CD4-positive, alpha-beta memory T cell (primary cell): ENCODE data around the gene CNPPD1. TPM values are rescaled to one million over a fixed set of nuclear protein-coding genes. Genes with fewer than 3 reads are reported as not detected.

Experiments
- CTCF ChIA-PET: fragments of 350-600 bp; sonication (Branson Sonifier 250); formaldehyde crosslinking; loops from one replicate; lab custom pipeline; 2021; ENCODE audit warnings: inconsistent platforms; ENCODE audit not compliant: partially characterized antibody; lab: Charles Lee
- POLR2A ChIA-PET: fragments of 350-600 bp; sonication (Branson Sonifier 250); formaldehyde crosslinking; loops from one replicate; lab custom pipeline; 2021; ENCODE audit not compliant: partially characterized antibody; lab: Charles Lee
- DNase-seq, 5 donors: peaks; one replicate each; pipeline versions ENCODE4 v3.0.0 to v3.0.0-alpha.2; 2020 to 2022; ENCODE audit warnings: mixed read lengths in 1 of 5
- H3K27ac ChIP-seq: one replicate; pipeline ENCODE4 v1.7.0; 2013; ENCODE audit warnings: low read depth, low read length
- H3K27me3 ChIP-seq: 2 replicates; pipeline ENCODE4 v1.7.0; 2013; ENCODE audit warnings: mild to moderate bottlenecking, low read length, moderate library complexity; ENCODE audit not compliant: insufficient read depth
- H3K36me3 ChIP-seq: 2 replicates; pipeline ENCODE4 v1.7.0; 2013; ENCODE audit warnings: mild to moderate bottlenecking, low read length, moderate library complexity; ENCODE audit not compliant: insufficient read depth
- H3K4me1 ChIP-seq: 2 replicates; pipeline ENCODE4 v1.7.0; 2013; ENCODE audit warnings: mild to moderate bottlenecking, low read length, moderate library complexity; ENCODE audit not compliant: insufficient read depth
- H3K4me3 ChIP-seq, 2 donors: one replicate each; pipeline ENCODE4 v1.7.0; 2013; ENCODE audit warnings: low read length in 2 of 2, mild to moderate bottlenecking in 1 of 2
- H3K9me3 ChIP-seq, 2 donors: one replicate each; pipeline ENCODE4 v1.7.0; 2013; ENCODE audit warnings: low read length in 2 of 2, control low read depth in 1 of 2; ENCODE audit not compliant: control insufficient read depth in 1 of 2
- H3K27ac Mint-ChIP-seq, 7 donors: one replicate each; pipeline ENCODE4 v1.8.0; 2020 to 2021; ENCODE audit warnings: mixed read lengths in 7 of 7, mild to moderate bottlenecking in 6 of 7, inconsistent platforms in 3 of 7, moderate library complexity in 3 of 7
- H3K27me3 Mint-ChIP-seq, 2 donors: one replicate each; pipeline ENCODE4 v1.8.0; 2020 to 2021; ENCODE audit warnings: mixed read lengths in 2 of 2
- H3K36me3 Mint-ChIP-seq, 2 donors: one replicate each; pipeline ENCODE4 v1.8.0; 2020 to 2021; ENCODE audit warnings: mixed read lengths in 2 of 2, inconsistent platforms in 1 of 2, mild to moderate bottlenecking in 1 of 2
- H3K4me1 Mint-ChIP-seq, 4 donors: one replicate each; pipeline ENCODE4 v1.8.0; 2020 to 2021; ENCODE audit warnings: mixed read lengths in 4 of 4, mild to moderate bottlenecking in 1 of 4
- H3K4me3 Mint-ChIP-seq, 8 donors: one replicate each; pipeline ENCODE4 v1.8.0; 2020 to 2021; ENCODE audit warnings: mixed read lengths in 8 of 8, mild to moderate bottlenecking in 7 of 8, moderate library complexity in 6 of 8, inconsistent platforms in 3 of 8
- H3K9me3 Mint-ChIP-seq, 8 donors: one replicate each; pipeline ENCODE4 v1.8.0; 2020 to 2021; ENCODE audit warnings: mixed read lengths in 8 of 8, mild to moderate bottlenecking in 5 of 8, inconsistent platforms in 3 of 8, moderate library complexity in 1 of 8
- intact Hi-C: fragments of 100-400 bp; cut with micrococcal nuclease; formaldehyde crosslinking; loops from one replicate; pipeline ENCODE4 v1.15.1; 2023
- polyA plus RNA-seq, 2 donors: library from polyadenylated mRNA; unstranded; fragments of 300-500 nt; fragmentation: Illumina TruSeq; gene quantifications; one replicate each; pipeline ENCODE4 v1.2.3, GENCODE V29; 2021
- total RNA-seq, 2 experiments: library from RNA; stranded (reverse); gene quantifications; one replicate each; pipeline ENCODE4 v1.2.3, GENCODE V29; 2021

Gene CNPPD1
- total and polyA plus RNA-seq, 4 experiments from 2014 or later: 76.5 to 83.3 (median 80.7) TPM

GRCh38 chr2:219175486-219175885 is 1.2 kb downstream of the CNPPD1 start:
- no peaks in the 10 kb centered on the region for H3K27me3 ChIP-seq
- Mint-ChIP-seq H3K4me3 (peak overlapping the region; percentile 84 to 98 (median 90)), H3K27me3 (no peaks in the 10 kb centered on the region), H3K36me3 (peaks cover 19 to 67% of the 10 kb centered on the region in 2 donors), H3K4me1 (peaks cover 29 to 76% (median 53%) of the 10 kb centered on the region in 4 donors), H3K27ac (peak overlapping the region; percentile 68 to 96 (median 92)), H3K9me3 (no peaks in the 10 kb centered on the region)
- H3K4me3 ChIP-seq: peak overlapping the region; percentile 77 to 96
- intact Hi-C loops: loop anchor here (5.0 kb wide), 2 partner anchors 278 to 778 kb away; partner anchors contain the start of gene CTDSP1
- H3K27ac ChIP-seq: peak overlapping the region; percentile 91
- CTCF ChIA-PET: interaction anchor here (0.8 to 9.8 kb wide), 11 partner anchors 11 to 195 kb away, joined by 3 to 253 read pairs (median 18); partner anchors contain the start of genes ABCB6, DNAJB2, NHEJ1 and TUBA4A
- no peaks in the 10 kb centered on the region for H3K9me3 ChIP-seq
- DNase-seq: no peak
- peaks cover 51% of the 10 kb centered on the region for H3K4me1 ChIP-seq
- H3K36me3 ChIP-seq: peaks cover 47% of the 10 kb centered on the region
- POLR2A ChIA-PET: interaction anchor here (1.2 to 9.5 kb wide), 11 partner anchors 14 to 516 kb away, joined by 3 to 424 read pairs (median 64); partner anchors contain the start of genes ABCB6, ANKZF1, ATG9A and BCS1L

- Histone ChIP-seq H3K27ac (peak overlapping the region; percentile 17), H3K9me3 (no peaks in the 10 kb centered on the region)
- H3K4me1 Mint-ChIP-seq: peaks cover 29 to 70% (median 48%) of the 10 kb centered on the region in 4 donors
Observed at GRCh38 chr2:219174801-219175200, 1.9 kb downstream of the CNPPD1 start.

GRCh38 chr2:219174146-219174545 is 2.6 kb downstream of the CNPPD1 start:
- Mint-ChIP-seq H3K9me3 (no peaks in the 10 kb centered on the region), H3K27me3 (no peaks in the 10 kb centered on the region), H3K36me3 (peaks cover 15 to 61% of the 10 kb centered on the region in 2 donors), H3K4me1 (peaks cover 26 to 63% (median 43%) of the 10 kb centered on the region in 4 donors), H3K4me3 (peak overlapping the region in 6 of 8 donors; percentile 18 to 90 (median 48)), H3K27ac (peak overlapping the region; percentile 20 to 96 (median 82))
- no peaks in the 10 kb centered on the region for H3K9me3 ChIP-seq
- peak overlapping the region; percentile 17 for H3K27ac ChIP-seq
- ChIA-PET POLR2A (interaction anchor here (1.8 to 9.5 kb wide), 6 partner anchors 12 to 121 kb away, joined by 7 to 424 read pairs (median 58); partner anchors contain the start of genes ABCB6, ANKZF1, ATG9A and NHEJ1), CTCF (interaction anchor here (0.7 to 9.8 kb wide), 9 partner anchors 8 to 124 kb away, joined by 3 to 253 read pairs (median 30); partner anchors contain the start of genes ABCB6, DNAJB2, NHEJ1 and TUBA4A)
- H3K4me3 ChIP-seq: no peak overlapping the region
- H3K36me3 ChIP-seq: peaks cover 36% of the 10 kb centered on the region
- no peaks in the 10 kb centered on the region for H3K27me3 ChIP-seq
- DNase-seq: no peak
- intact Hi-C loops: no loop called here
- H3K4me1 ChIP-seq: peaks cover 38% of the 10 kb centered on the region

More at GRCh38 chr2:219174801-219175200, 1.9 kb downstream of the CNPPD1 start:
- Mint-ChIP-seq H3K27ac (peak overlapping the region in 5 of 7 donors; percentile 17 to 96 (median 39)), H3K9me3 (no peaks in the 10 kb centered on the region), H3K27me3 (no peaks in the 10 kb centered on the region), H3K4me3 (peak overlapping the region; percentile 18 to 90 (median 36)), H3K36me3 (peaks cover 19 to 64% of the 10 kb centered on the region in 2 donors)
- intact Hi-C loops: loop anchor here (5.0 kb wide), 2 partner anchors 278 to 778 kb away; partner anchors contain the start of gene CTDSP1
- no peaks in the 10 kb centered on the region for H3K27me3 ChIP-seq
- DNase-seq: no peak
- peaks cover 44% of the 10 kb centered on the region for H3K4me1 ChIP-seq
- H3K36me3 ChIP-seq: peaks cover 40% of the 10 kb centered on the region
- CTCF ChIA-PET: interaction anchor here (1.6 to 9.8 kb wide), 8 partner anchors 10 to 124 kb away, joined by 6 to 253 read pairs (median 36); partner anchors contain the start of genes ABCB6, DNAJB2, NHEJ1 and TUBA4A
- POLR2A ChIA-PET: interaction anchor here (1.2 to 9.5 kb wide), 7 partner anchors 13 to 212 kb away, joined by 3 to 424 read pairs (median 90); partner anchors contain the start of genes ABCB6, DNAJB2, GLB1L and NHEJ1
- no peak overlapping the region for H3K4me3 ChIP-seq

DNA sequence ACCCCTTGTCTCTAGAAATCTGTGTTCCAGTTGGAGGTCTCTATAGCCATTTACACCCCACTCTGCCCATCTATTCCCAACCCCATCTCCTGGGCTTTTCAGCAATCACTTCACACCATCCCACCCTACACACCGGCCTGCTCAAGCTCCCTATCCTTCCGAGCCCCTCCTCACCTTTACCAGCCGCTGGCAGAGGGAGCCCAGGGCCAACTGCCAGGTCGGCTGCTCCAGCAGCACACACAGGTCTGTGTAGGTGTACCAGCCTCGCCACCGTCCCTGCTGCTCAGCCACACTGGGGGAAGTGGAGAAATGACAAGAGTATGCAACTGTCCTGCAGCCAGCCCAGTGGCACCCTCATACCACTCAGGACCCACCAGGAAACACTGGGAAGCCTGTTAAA is 3.5 kb downstream of the CNPPD1 start:
- H3K36me3 Mint-ChIP-seq: peaks cover 15 to 54% of the 10 kb centered on the region in 2 donors

DNA sequence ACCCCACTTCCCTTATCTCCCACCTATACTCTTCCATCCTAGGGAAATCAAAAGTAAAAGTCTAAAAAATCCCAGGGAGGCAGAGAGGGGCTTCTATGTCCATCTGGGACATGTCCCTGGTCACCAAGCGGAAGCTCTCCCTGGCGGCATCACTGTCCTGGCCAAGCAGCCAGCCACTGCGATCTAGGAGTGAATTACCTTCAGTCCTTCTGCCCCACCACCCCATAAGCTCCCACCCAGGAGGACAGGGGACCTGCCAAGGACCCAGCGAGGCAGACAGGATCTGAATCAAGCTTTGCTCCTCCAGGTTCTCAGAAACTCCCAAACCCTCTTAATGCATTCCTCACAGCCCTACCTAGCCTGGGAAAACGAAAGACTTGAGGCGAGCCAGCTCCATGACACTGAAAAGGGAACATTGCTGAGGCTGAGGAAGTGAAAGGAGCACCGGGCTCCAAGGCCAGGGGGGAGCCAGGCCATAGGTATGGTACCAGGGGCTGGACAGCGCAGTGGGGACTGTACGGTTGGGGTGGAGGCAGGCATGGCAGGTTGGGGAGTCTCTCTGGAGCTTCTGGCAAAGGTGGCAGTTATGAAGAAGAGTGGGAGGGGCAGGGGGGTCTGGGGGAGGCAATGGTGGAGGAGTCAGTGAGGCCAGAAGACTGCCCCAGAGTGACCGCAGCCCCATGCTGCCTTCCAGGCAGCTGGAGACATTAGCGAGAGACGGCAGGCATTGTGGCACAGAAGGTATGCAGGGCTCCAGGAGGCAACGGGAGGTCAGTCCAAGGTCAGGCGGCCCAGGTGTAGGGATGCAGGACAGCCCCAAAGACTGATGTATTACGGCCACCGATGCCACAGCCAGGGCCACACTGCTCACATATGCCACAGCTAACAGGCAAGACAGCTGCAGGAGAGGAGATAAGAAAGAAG is 4.2 kb downstream of the CNPPD1 start:
- POLR2A ChIA-PET: interaction anchor here (1.5 to 9.5 kb wide), 7 partner anchors 12 to 107 kb away, joined by 3 to 424 read pairs (median 8); partner anchors contain the start of genes ABCB6, ANKZF1, ATG9A and DNAJB2
- peak overlapping the region in 6 of 7 donors; percentile 29 to 88 (median 56) for H3K27ac Mint-ChIP-seq

More for the DNA sequence above, 3.5 kb downstream of the CNPPD1 start:
- POLR2A ChIA-PET: interaction anchor here (1.8 to 9.5 kb wide), 6 partner anchors 11 to 81 kb away, joined by 7 to 424 read pairs (median 54); partner anchors contain the start of genes ABCB6, ANKZF1, ATG9A and NHEJ1
- Histone ChIP-seq H3K9me3 (no peaks in the 10 kb centered on the region), H3K36me3 (peaks cover 36% of the 10 kb centered on the region), H3K4me3 (no peak overlapping the region), H3K27me3 (no peaks in the 10 kb centered on the region), H3K27ac (no peak overlapping the region), H3K4me1 (peaks cover 31% of the 10 kb centered on the region)
- H3K27me3 Mint-ChIP-seq: no peaks in the 10 kb centered on the region
- H3K4me1 Mint-ChIP-seq: peaks cover 20 to 56% (median 38%) of the 10 kb centered on the region in 4 donors
- no peaks in the 10 kb centered on the region for H3K9me3 Mint-ChIP-seq
- intact Hi-C loops: no loop called here
- no peak overlapping the region for H3K4me3 Mint-ChIP-seq
- CTCF ChIA-PET: interaction anchor here (0.7 to 9.8 kb wide), 7 partner anchors 9 to 125 kb away, joined by 3 to 253 read pairs (median 43); partner anchors contain the start of genes ABCB6, DNAJB2, NHEJ1 and ZFAND2B
- peak overlapping the region in 2 of 7 donors; percentile 64 to 72 for H3K27ac Mint-ChIP-seq
- no peak for DNase-seq

DNA sequence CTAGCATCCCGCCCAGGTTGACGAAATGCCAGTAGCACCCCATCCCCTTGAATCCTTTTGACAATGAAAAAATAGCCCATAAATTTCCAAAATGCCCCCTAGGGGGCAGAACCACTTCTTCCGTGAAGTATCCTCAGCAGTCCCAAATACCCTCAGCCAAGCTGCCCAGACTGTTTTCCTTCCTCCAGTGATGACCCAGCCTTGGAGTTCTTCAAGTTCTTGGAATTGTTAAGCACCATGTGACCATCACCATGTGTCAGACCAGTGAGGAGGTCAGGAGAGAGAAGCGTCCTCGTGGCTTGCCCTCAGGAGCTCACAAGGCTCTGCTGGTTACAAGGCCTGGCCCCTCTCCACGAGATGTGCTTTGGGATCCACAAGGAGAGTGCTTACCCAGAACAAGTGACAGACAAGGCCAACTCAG is 5.5 kb downstream of the CNPPD1 start:
- Mint-ChIP-seq H3K27me3 (no peaks in the 10 kb centered on the region), H3K27ac (peak overlapping the region; percentile 35 to 91 (median 75)), H3K36me3 (peaks cover 18 to 47% of the 10 kb centered on the region in 2 donors), H3K4me1 (peaks cover 15 to 46% (median 31%) of the 10 kb centered on the region in 4 donors), H3K9me3 (no peaks in the 10 kb centered on the region), H3K4me3 (peak overlapping the region in 1 of 8 donors; percentile 25)
- DNase-seq: peak; percentile 39 to 58 (median 49)
- CTCF ChIA-PET: interaction anchor here (0.6 to 9.8 kb wide), 18 partner anchors 8 to 717 kb away, joined by 3 to 253 read pairs (median 8); partner anchors contain the start of genes ABCB6, ANKZF1, ATG9A and DNAJB2
- intact Hi-C loops: loop anchor here (1.0 to 2.0 kb wide), 4 partner anchors 11 to 127 kb away; partner anchors contain the start of genes ABCB6 and NHEJ1
- POLR2A ChIA-PET: interaction anchor here (1.1 to 9.5 kb wide), 11 partner anchors 10 to 124 kb away, joined by 3 to 424 read pairs (median 7); partner anchors contain the start of genes ABCB6, ANKZF1, ATG9A and DNAJB2
- Histone ChIP-seq H3K27me3 (no peaks in the 10 kb centered on the region), H3K36me3 (peaks cover 36% of the 10 kb centered on the region), H3K4me3 (no peak overlapping the region), H3K4me1 (peaks cover 31% of the 10 kb centered on the region), H3K27ac (no peak overlapping the region), H3K9me3 (no peaks in the 10 kb centered on the region)

More for the DNA sequence above, 4.2 kb downstream of the CNPPD1 start:
- Histone ChIP-seq H3K4me3 (no peak overlapping the region), H3K36me3 (peaks cover 36% of the 10 kb centered on the region), H3K27ac (no peak overlapping the region), H3K27me3 (no peaks in the 10 kb centered on the region), H3K9me3 (no peaks in the 10 kb centered on the region), H3K4me1 (peaks cover 31% of the 10 kb centered on the region)
- no peaks in the 10 kb centered on the region for H3K9me3 Mint-ChIP-seq
- H3K4me3 Mint-ChIP-seq: no peak overlapping the region
- CTCF ChIA-PET: interaction anchor here (1.0 to 9.8 kb wide), 12 partner anchors 9 to 144 kb away, joined by 3 to 253 read pairs (median 16); partner anchors contain the start of genes ABCB6, ANKZF1, ATG9A and DNAJB2
- intact Hi-C loops: no loop called here
- peaks cover 15 to 50% of the 10 kb centered on the region in 2 donors for H3K36me3 Mint-ChIP-seq
- no peak for DNase-seq
- H3K27me3 Mint-ChIP-seq: no peaks in the 10 kb centered on the region
- H3K4me1 Mint-ChIP-seq: peaks cover 18 to 52% (median 36%) of the 10 kb centered on the region in 4 donors
